Prostate gland (tissue), 2 donors: ENCODE measurements around the gene SUMF1. TPM values are rescaled to one million over a fixed set of nuclear protein-coding genes. Genes with fewer than 3 reads are reported as not detected.

ENCODE experiments used
- DNase-seq: peaks from one replicate; pipeline ENCODE4 v3.0.0-alpha.2; 2019; ENCODE audit warnings: low spot score
- H3K27ac ChIP-seq, 2 donors: fragments of 200-600 bp; sonication (generic); 2 replicates each; pipeline ENCODE4 v1.5.1; 2017 to 2019
- H3K27me3 ChIP-seq: fragments of 200-600 bp; sonication (generic); replicated peaks from 2 replicates; pipeline ENCODE4 v1.5.1; 2019; ENCODE audit not compliant: insufficient read depth
- H3K36me3 ChIP-seq, 2 donors: fragments of 200-600 bp; sonication (generic); 1 replicate in 1 of 2; 2 replicates in 1 of 2; pipeline versions ENCODE4 v1.5.1 to v1.8.1; 2017 to 2019
- H3K4me1 ChIP-seq: fragments of 200-600 bp; sonication (generic); replicated peaks from 2 replicates; pipeline ENCODE4 v1.5.1; 2019
- H3K4me3 ChIP-seq, 2 donors: fragments of 200-600 bp; sonication (generic); 2 replicates each; pipeline ENCODE4 v1.5.1; 2017 to 2019
- H3K9me3 ChIP-seq: fragments of 200-600 bp; sonication (generic); 2 replicates; pipeline ENCODE4 v1.5.1; 2017
- POLR2A ChIP-seq: fragments of 450-650 bp; IDR thresholded peaks from one replicate; pipeline ENCODE4 v1.6.1; 2016; ENCODE audit warnings: antibody characterized with exemption, mild to moderate bottlenecking
- POLR2AphosphoS5 ChIP-seq: sonication (generic); formaldehyde crosslinking; IDR thresholded peaks from one replicate; pipeline ENCODE4 v1.6.1; 2017; ENCODE audit warnings: antibody characterized with exemption
- WGBS: methylation state at CpG from one replicate; pipeline ENCODE4 v1.1.5; 2018; 5-methylcytosine and 5-hydroxymethylcytosine counted together
- intact Hi-C: fragments of 100-400 bp; cut with DNase I; formaldehyde crosslinking; loops from one replicate; pipeline ENCODE4 v1.14.2; 2022
- total RNA-seq, 2 donors: library from RNA; depleted of rRNA; stranded (reverse); fragments of >200 nt; gene quantifications; one replicate each; pipeline ENCODE4 v1.1.0, GENCODE V29; 2016
- TF ChIP-seq, protein P1 (sequence below), 4 experiments: fragments of 200-600 bp in 2 of 4; fragments of 450-650 bp in 2 of 4; sonication (generic) in 2 of 4; IDR thresholded peaks; 1 replicate in 3 of 4; 2 replicates in 1 of 4; pipeline ENCODE4 v1.5.1; 2016 to 2019; ENCODE audit warnings: antibody characterized with exemption in 4 of 4, mild to moderate bottlenecking in 2 of 4, moderate library complexity in 2 of 4

SUMF1 gene
- total RNA-seq, 2 donors from 2014 or later = 58.5 to 59.1 TPM

DNA sequence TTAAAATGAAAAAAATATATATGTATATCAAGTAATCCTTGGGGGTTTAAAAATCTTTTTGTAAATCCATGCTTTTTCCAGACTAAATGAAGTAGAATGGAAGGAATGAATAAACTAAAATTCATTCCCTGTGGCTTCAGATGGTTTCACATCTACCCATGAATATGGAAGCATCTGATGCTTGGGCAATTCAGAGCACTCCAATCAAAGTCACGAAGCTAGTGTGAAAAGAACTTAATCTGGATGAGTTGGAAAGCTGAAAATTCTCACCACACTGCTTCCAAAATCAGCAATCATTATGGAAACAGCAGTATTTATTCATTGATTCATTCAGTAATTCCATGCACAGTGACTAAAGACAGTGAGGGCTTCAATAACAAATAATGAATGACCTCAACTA lies 55.2 kb downstream of the SUMF1 start:
- TF ChIP-seq, protein P1, sequence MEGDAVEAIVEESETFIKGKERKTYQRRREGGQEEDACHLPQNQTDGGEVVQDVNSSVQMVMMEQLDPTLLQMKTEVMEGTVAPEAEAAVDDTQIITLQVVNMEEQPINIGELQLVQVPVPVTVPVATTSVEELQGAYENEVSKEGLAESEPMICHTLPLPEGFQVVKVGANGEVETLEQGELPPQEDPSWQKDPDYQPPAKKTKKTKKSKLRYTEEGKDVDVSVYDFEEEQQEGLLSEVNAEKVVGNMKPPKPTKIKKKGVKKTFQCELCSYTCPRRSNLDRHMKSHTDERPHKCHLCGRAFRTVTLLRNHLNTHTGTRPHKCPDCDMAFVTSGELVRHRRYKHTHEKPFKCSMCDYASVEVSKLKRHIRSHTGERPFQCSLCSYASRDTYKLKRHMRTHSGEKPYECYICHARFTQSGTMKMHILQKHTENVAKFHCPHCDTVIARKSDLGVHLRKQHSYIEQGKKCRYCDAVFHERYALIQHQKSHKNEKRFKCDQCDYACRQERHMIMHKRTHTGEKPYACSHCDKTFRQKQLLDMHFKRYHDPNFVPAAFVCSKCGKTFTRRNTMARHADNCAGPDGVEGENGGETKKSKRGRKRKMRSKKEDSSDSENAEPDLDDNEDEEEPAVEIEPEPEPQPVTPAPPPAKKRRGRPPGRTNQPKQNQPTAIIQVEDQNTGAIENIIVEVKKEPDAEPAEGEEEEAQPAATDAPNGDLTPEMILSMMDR (IDR thresholded peaks at IDR 0.05) = no peak
- TF ChIP-seq POLR2AphosphoS5 (no peak), POLR2A (no peak)
- intact Hi-C loops = no loop called here

DNA sequence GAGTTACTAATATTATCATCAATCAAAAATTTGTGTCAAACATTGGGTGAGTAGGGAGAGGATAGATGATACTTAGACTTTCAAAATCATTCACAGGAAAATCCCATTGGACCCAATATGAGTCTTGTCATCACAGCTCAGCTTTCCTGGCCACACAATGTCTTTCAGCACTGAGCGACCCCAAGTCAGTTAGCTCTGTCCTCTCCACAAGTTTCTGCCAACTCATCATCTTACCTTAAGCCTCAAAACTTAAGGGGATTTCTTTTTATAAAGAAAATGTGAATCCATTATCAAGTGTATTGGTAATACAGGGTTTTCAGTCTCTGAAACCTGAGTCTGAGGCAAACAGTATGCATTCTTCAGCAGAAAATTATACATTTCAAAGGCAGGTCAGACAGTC lies 55.8 kb downstream of the SUMF1 start:
- 96% methylated on average over 1 of the region's 1 CpG for WGBS
- Histone ChIP-seq H3K27me3 (no peaks in the 10 kb centered on the region), H3K4me3 (no peak overlapping the region), H3K27ac (no peak overlapping the region), H3K9me3 (no peaks in the 10 kb centered on the region), H3K4me1 (no peaks in the 10 kb centered on the region), H3K36me3 (no peaks in the 10 kb centered on the region)
- intact Hi-C loops = no loop called here
- TF ChIP-seq, protein P1 (IDR thresholded peaks at IDR 0.05) = no peak
- no peak for TF ChIP-seq POLR2AphosphoS5
- no peak for TF ChIP-seq POLR2A
- no peak for DNase-seq

More for the DNA sequence above, 55.2 kb downstream of the SUMF1 start:
- 90% methylated on average over 1 of the region's 1 CpG for WGBS
- no peak for DNase-seq
- Histone ChIP-seq H3K27me3 (no peaks in the 10 kb centered on the region), H3K27ac (no peak overlapping the region), H3K4me3 (no peak overlapping the region), H3K4me1 (peaks cover 3% of the 10 kb centered on the region), H3K36me3 (no peaks in the 10 kb centered on the region), H3K9me3 (no peaks in the 10 kb centered on the region)

DNA sequence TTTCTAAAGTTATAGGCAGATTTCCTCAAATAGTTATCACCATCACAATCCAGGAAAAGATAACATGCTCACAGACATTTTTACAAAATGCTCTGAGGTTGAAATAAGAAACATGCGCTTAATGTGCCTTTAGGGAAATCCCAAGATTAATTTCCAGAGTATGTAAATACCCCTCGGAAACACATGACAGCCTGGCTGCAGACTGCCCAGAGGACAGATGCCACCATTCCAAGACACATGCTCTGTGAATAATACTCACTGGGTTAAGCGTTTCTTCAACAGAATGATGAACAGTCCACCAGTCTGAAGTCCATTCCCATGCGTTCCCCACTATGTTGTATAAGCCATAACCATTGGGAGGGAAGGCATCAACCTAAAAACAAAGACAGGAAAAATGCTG lies 56.5 kb downstream of the SUMF1 start:
- no peaks in the 10 kb centered on the region for H3K4me1 ChIP-seq
- no peaks in the 10 kb centered on the region for H3K9me3 ChIP-seq
- WGBS = 81% methylated on average over 4 of the region's 4 CpGs
- H3K4me3 ChIP-seq = no peak overlapping the region
- TF ChIP-seq, protein P1 (IDR thresholded peaks at IDR 0.05) = no peak
- TF ChIP-seq POLR2AphosphoS5 (no peak), POLR2A (no peak)
- H3K27ac ChIP-seq = no peak overlapping the region
- no peak for DNase-seq
- no peaks in the 10 kb centered on the region for H3K27me3 ChIP-seq
- intact Hi-C loops = no loop called here
- H3K36me3 ChIP-seq = no peaks in the 10 kb centered on the region

DNA sequence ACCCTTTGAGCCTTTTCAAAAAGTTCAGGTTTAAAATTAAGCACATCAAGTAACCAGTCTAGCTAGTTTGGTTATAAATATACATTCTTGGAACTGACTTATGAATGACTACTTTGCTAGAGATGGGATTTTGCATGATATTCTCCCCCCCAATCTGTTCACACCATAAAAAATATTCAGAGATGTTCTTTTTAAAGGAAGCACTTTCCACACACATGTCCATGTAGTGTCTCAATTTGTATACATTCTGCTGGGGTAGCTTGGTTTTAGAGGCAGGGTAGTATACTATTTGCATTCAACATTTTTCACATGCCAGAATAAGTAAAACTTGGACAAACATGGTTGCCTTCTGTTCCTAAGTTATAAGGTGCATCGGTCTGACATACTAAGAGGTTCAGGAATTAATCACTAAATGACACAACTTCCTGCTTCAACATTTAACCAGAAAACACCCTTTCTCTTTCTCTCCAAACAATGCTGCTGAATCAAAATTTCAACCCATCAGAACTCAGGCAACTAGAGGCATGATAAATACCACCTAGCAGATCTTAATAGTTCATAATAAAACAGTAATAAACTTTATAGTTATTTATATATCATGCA lies 57.0 kb downstream of the SUMF1 start:
- H3K4me3 ChIP-seq = no peak overlapping the region
- TF ChIP-seq POLR2A = no peak
- TF ChIP-seq, protein P1 (IDR thresholded peaks at IDR 0.05) = no peak
- TF ChIP-seq POLR2AphosphoS5 = no peak
- DNase-seq = no peak
- no peaks in the 10 kb centered on the region for H3K9me3 ChIP-seq
- no peaks in the 10 kb centered on the region for H3K27me3 ChIP-seq
- WGBS = 37% methylated on average over 1 of the region's 1 CpG
- H3K4me1 ChIP-seq = no peaks in the 10 kb centered on the region
- intact Hi-C loops = no loop called here
- no peaks in the 10 kb centered on the region for H3K36me3 ChIP-seq
- H3K27ac ChIP-seq = no peak overlapping the region

DNA sequence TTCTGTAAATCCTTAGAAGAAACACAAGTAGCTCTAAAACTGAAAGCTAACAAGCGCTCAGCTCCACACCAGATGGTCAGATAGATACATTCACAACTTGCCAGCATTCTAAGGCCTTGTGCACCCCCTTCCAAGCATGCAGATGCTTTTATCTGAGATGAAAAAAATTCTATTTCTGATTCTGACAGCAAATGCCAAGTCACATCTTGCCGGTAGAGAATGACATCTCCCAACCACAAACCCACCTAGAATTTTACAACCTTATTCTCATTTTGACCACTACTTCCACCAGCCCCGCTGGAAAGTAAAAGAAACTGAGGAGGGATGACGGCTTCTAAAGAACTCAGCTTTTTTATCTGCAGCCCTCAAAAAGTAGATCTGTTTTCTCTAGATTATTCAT lies 57.7 kb downstream of the SUMF1 start:
- H3K9me3 ChIP-seq = no peaks in the 10 kb centered on the region
- TF ChIP-seq POLR2A = no peak
- no peak for TF ChIP-seq POLR2AphosphoS5
- TF ChIP-seq, protein P1 (IDR thresholded peaks at IDR 0.05) = no peak
- H3K27ac ChIP-seq = no peak overlapping the region
- no peak overlapping the region for H3K4me3 ChIP-seq
- no peaks in the 10 kb centered on the region for H3K4me1 ChIP-seq
- WGBS = 78% methylated on average over 4 of the region's 4 CpGs
- H3K27me3 ChIP-seq = no peaks in the 10 kb centered on the region
- no peak for DNase-seq
- no peaks in the 10 kb centered on the region for H3K36me3 ChIP-seq
- intact Hi-C loops = no loop called here
